GM19452 (cell line): ENCODE results near the gene SIPA1.
"Not testable (repeated sequence)": the region's sequence is repeated elsewhere in the genome, so short reads cannot be mapped to it uniquely, and the experiment has no call there.

Experiments used
- ATAC-seq: cut with Tn5 transposase; IDR thresholded peaks from one replicate; pipeline ENCODE4 v1.9.1; 2021; ENCODE audit not compliant: unreplicated experiment

The SIPA1 gene

GRCh38 chr11:65623852-65624616 lies 13.9 kb upstream of the SIPA1 start:
- no peak for ATAC-seq

- no peak for ATAC-seq
These were observed 12.8 kb upstream of the SIPA1 start for GRCh38 chr11:65624931-65625627.

- no peak for ATAC-seq
These were observed 12.1 kb upstream of the SIPA1 start for GRCh38 chr11:65625628-65626342.

GRCh38 chr11:65627202-65627601 lies 10.7 kb upstream of the SIPA1 start:
- no peak for ATAC-seq

GRCh38 chr11:65629579-65629978 lies 8.3 kb upstream of the SIPA1 start:
- ATAC-seq = no peak

GRCh38 chr11:65630215-65630614 lies 7.7 kb upstream of the SIPA1 start:
- no peak for ATAC-seq

GRCh38 chr11:65633390-65634108 lies 4.4 kb upstream of the SIPA1 start:
- ATAC-seq = no peak

GRCh38 chr11:65634109-65634436 lies 3.8 kb upstream of the SIPA1 start:
- ATAC-seq = no peak

- ATAC-seq = no peak
These were observed 3.5 kb upstream of the SIPA1 start for GRCh38 chr11:65634440-65634839.

GRCh38 chr11:65634905-65635731 lies 2.8 kb upstream of the SIPA1 start:
- ATAC-seq = no peak

GRCh38 chr11:65636108-65637031 lies 1.5 kb upstream of the SIPA1 start:
- ATAC-seq = no peak

GRCh38 chr11:65637032-65637557 lies 806 bp upstream of the SIPA1 start:
- no peak for ATAC-seq

- ATAC-seq = not testable (repeated sequence)
These were observed 1.3 kb downstream of the SIPA1 start for GRCh38 chr11:65639228-65639597.

GRCh38 chr11:65639623-65640482 lies 2.0 kb downstream of the SIPA1 start:
- peak; percentile 44 for ATAC-seq

GRCh38 chr11:65640483-65641296 lies 2.8 kb downstream of the SIPA1 start:
- no peak for ATAC-seq

GRCh38 chr11:65641297-65642013 lies 3.6 kb downstream of the SIPA1 start:
- no peak for ATAC-seq
